SK-N-SH treated with all-trans-retinoic acid at 6 μM for 48 hours (cell line): ENCODE results near the gene DNASE1L2.

Experiments used
- ATAC-seq: fragments of 200-7000 bp; cut with Tn5 transposase; 3 replicates; pipeline ENCODE4 v1.9.1; 2020; ENCODE audit warnings: mild to moderate bottlenecking, moderate library complexity
- ARNTL ChIP-seq: fragments of 450-650 bp; formaldehyde crosslinking; IDR thresholded peaks from 2 replicates; pipeline ENCODE4 v1.5.0; 2020; ENCODE audit warnings: low read depth, mild to moderate bottlenecking, moderate library complexity, borderline replicate concordance
- BACH2 ChIP-seq: fragments of 250-450 bp; sonication (Bioruptor Pico); IDR thresholded peaks from 2 replicates; pipeline ENCODE4 v1.9.0; 2021; ENCODE audit warnings: mild to moderate bottlenecking, borderline replicate concordance
- CSDC2 ChIP-seq: fragments of 250-450 bp; sonication (Bioruptor Pico); IDR thresholded peaks from 2 replicates; pipeline ENCODE4 v1.5.0; 2020; ENCODE audit warnings: mild to moderate bottlenecking, moderate library complexity
- ESRRG ChIP-seq: fragments of 250-450 bp; sonication (Bioruptor Pico); IDR thresholded peaks from 2 replicates; pipeline ENCODE4 v1.6.1; 2021; ENCODE audit warnings: mild to moderate bottlenecking
- GLIS3 ChIP-seq: fragments of 250-450 bp; sonication (Bioruptor Pico); IDR thresholded peaks from 2 replicates; pipeline ENCODE4 v1.5.0; 2020; ENCODE audit warnings: mild to moderate bottlenecking, moderate library complexity
- ISL1 ChIP-seq: fragments of 250-450 bp; sonication (Bioruptor Pico); IDR thresholded peaks from 2 replicates; pipeline ENCODE4 v2.1.2; 2022; ENCODE audit warnings: mild to moderate bottlenecking, moderate library complexity
- OSR1 ChIP-seq: fragments of 250-450 bp; sonication (Bioruptor Pico); IDR thresholded peaks from 2 replicates; pipeline ENCODE4 v1.8.0; 2022; ENCODE audit warnings: moderate library complexity, mild to moderate bottlenecking, inconsistent platforms
- PPARA ChIP-seq: fragments of 250-450 bp; sonication (Bioruptor Pico); IDR thresholded peaks from 2 replicates; pipeline ENCODE4 v1.5.0; 2020; ENCODE audit warnings: mild to moderate bottlenecking, borderline replicate concordance
- RARB ChIP-seq: fragments of 250-450 bp; sonication (Bioruptor Pico); IDR thresholded peaks from 2 replicates; pipeline ENCODE4 v1.8.0; 2021; ENCODE audit warnings: mild to moderate bottlenecking, moderate library complexity
- SNAI2 ChIP-seq: fragments of 250-450 bp; sonication (Bioruptor Pico); IDR thresholded peaks from 2 replicates; pipeline ENCODE4 v1.5.0; 2020; ENCODE audit warnings: mild to moderate bottlenecking, moderate library complexity
- TCF4 ChIP-seq: fragments of 250-450 bp; sonication (Bioruptor Pico); IDR thresholded peaks from 2 replicates; pipeline ENCODE4 v1.8.0; 2021; ENCODE audit warnings: mild to moderate bottlenecking, moderate library complexity, borderline replicate concordance
- TOX ChIP-seq: fragments of 250-450 bp; sonication (Bioruptor Pico); IDR thresholded peaks from 2 replicates; pipeline ENCODE4 v1.8.0; 2021; ENCODE audit warnings: mild to moderate bottlenecking, moderate library complexity, borderline replicate concordance
- ZC3H10 ChIP-seq: fragments of 250-450 bp; sonication (Bioruptor Pico); IDR thresholded peaks from 2 replicates; pipeline ENCODE4 v1.5.1; 2021; ENCODE audit warnings: mild to moderate bottlenecking, moderate library complexity
- ZFP3 ChIP-seq: fragments of 250-450 bp; sonication (Bioruptor Pico); IDR thresholded peaks from 2 replicates; pipeline ENCODE4 v1.5.0; 2020; ENCODE audit warnings: mild to moderate bottlenecking, moderate library complexity
- ZFP30 ChIP-seq: fragments of 450-650 bp; formaldehyde crosslinking; IDR thresholded peaks from 2 replicates; pipeline ENCODE4 v1.5.0; 2022; ENCODE audit warnings: mild to moderate bottlenecking, moderate library complexity
- ZNF565 ChIP-seq: fragments of 450-650 bp; formaldehyde crosslinking; conservative IDR thresholded peaks from 2 replicates; pipeline ENCODE4 v1.5.0; 2020; ENCODE audit warnings: low read depth, mild to moderate bottlenecking, moderate library complexity
- ZNF70 ChIP-seq: fragments of 450-650 bp; formaldehyde crosslinking; IDR thresholded peaks from 2 replicates; pipeline ENCODE4 v1.5.0; 2020; ENCODE audit warnings: mild to moderate bottlenecking, moderate library complexity
- ZNF8 ChIP-seq: fragments of 450-650 bp; formaldehyde crosslinking; IDR thresholded peaks from 2 replicates; pipeline ENCODE4 v1.5.0; 2020; ENCODE audit warnings: mild to moderate bottlenecking, moderate library complexity
- TF ChIP-seq, protein P1 (sequence below): fragments of 250-450 bp; sonication (Bioruptor Pico); IDR thresholded peaks from 2 replicates; pipeline ENCODE4 v1.8.0; 2020; ENCODE audit warnings: mild to moderate bottlenecking, moderate library complexity, borderline replicate concordance
- TF ChIP-seq, protein P2 (sequence below): fragments of 250-450 bp; sonication (Bioruptor Pico); IDR thresholded peaks from 2 replicates; pipeline ENCODE4 v1.5.0; 2020; ENCODE audit warnings: mild to moderate bottlenecking, moderate library complexity
- TF ChIP-seq, protein P3 (sequence below): fragments of 250-450 bp; sonication (Bioruptor Pico); IDR thresholded peaks from 2 replicates; pipeline ENCODE4 v1.5.1; 2020; ENCODE audit warnings: low read depth, mild to moderate bottlenecking, moderate library complexity

The DNASE1L2 gene, protein sequence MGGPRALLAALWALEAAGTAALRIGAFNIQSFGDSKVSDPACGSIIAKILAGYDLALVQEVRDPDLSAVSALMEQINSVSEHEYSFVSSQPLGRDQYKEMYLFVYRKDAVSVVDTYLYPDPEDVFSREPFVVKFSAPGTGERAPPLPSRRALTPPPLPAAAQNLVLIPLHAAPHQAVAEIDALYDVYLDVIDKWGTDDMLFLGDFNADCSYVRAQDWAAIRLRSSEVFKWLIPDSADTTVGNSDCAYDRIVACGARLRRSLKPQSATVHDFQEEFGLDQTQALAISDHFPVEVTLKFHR

DNA sequence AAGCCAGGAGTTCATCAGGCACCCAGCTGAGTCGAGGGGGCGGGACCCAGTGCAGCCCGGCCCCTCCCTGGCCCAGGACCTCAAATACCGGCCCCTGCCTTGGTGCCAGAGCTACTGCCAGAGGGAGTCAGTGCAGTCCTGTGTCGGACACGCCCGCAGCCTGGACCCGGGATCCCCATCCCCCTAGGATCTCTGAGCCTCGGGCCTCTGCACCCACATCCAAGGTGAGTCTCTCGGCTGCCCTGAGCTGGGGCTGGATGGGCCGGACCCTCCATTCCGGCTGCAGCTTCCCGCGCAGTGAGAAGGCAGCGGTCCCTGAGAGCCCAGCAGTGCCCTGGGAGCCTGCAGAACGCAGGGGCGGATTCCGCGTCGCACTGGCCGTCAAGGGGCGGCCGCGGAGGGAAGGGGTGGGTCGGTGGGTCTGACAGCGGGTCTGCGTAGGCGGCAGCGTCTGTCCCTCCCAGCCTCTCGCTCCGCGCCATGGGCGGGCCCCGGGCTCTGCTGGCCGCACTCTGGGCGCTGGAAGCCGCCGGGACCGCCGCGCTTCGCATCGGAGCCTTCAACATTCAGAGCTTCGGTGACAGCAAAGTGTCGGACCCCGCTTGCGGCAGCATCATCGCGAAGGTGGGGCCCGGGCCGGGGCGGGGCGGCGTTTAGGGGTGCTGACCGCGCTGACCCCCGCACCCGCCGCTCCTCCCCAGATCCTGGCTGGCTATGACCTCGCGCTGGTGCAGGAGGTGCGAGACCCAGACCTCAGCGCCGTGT, at the start of gene DNASE1L2:
Gene DNASE1L2, plus strand, starts transcription at position 108 of the 765 bp plus-strand sequence. Its CDS starts 373 bp downstream, at position 481.
- TF ChIP-seq ZNF565 (CRISPR knock-in tag) (no peak), ZNF70 (CRISPR knock-in tag) (no peak)
- TF ChIP-seq, protein P1, sequence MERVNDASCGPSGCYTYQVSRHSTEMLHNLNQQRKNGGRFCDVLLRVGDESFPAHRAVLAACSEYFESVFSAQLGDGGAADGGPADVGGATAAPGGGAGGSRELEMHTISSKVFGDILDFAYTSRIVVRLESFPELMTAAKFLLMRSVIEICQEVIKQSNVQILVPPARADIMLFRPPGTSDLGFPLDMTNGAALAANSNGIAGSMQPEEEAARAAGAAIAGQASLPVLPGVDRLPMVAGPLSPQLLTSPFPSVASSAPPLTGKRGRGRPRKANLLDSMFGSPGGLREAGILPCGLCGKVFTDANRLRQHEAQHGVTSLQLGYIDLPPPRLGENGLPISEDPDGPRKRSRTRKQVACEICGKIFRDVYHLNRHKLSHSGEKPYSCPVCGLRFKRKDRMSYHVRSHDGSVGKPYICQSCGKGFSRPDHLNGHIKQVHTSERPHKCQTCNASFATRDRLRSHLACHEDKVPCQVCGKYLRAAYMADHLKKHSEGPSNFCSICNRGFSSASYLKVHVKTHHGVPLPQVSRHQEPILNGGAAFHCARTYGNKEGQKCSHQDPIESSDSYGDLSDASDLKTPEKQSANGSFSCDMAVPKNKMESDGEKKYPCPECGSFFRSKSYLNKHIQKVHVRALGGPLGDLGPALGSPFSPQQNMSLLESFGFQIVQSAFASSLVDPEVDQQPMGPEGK (CRISPR knock-in tag) = no peak
- peak; percentile 50 for ATAC-seq

DNA sequence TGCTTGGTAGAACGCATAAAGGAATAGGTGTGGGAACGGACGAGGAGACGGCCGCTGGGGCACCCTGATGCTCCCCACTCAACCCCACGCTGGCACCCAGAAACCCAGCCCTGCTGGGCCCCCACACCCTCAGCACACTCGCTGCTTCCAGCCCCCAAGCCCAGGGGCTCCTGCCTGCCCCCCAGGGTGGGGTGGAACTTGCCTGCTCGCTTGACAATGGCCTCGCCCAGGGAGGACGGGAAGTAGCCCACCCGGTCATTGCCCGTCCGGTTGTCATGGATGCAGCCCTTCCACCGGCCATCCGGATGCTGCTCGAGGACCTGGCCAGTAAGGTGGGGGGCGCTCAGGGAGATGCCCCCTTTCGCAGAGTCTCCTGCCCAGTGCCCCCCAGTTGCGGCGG, 49.7 kb upstream of the DNASE1L2 start:
- TF ChIP-seq, protein P1 (CRISPR knock-in tag) = no peak
- TF ChIP-seq ESRRG (CRISPR knock-in tag) = no peak
- TF ChIP-seq SNAI2 (CRISPR knock-in tag) = no peak
- no peak for TF ChIP-seq BACH2 (CRISPR knock-in tag)
- no peak for TF ChIP-seq CSDC2 (CRISPR knock-in tag)
- no peak for TF ChIP-seq ISL1 (CRISPR knock-in tag)
- TF ChIP-seq TCF4 (CRISPR knock-in tag) = no peak
- TF ChIP-seq ZNF8 (CRISPR knock-in tag) = no peak
- no peak for TF ChIP-seq ARNTL (CRISPR knock-in tag)
- no peak for TF ChIP-seq ZNF70 (CRISPR knock-in tag)
- no peak for TF ChIP-seq RARB
- TF ChIP-seq ZFP3 (CRISPR knock-in tag) = no peak
- no peak for ATAC-seq

DNA sequence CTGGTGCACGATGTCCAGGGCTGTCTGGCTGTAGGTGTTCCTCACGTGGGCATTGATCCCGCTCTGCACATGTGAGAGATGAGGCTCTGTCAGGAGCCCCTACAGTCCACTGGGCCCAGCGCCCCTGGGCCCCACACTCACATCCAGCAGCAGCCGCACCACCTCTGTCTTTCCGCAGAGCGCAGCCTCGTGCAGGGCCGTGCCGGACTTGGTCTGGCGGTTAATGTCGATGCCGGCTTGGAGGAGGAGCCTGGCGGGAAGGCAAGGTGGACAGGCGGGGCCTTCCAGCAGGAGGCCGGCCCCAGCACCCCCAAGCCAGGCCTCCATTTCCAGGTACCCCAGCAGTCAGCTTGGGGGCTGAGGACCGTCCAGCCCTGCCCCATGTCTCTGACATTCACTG, 49.0 kb upstream of the DNASE1L2 start:
- no peak for ATAC-seq
- no peak for TF ChIP-seq GLIS3
- TF ChIP-seq, protein P1 (CRISPR knock-in tag) = no peak

DNA sequence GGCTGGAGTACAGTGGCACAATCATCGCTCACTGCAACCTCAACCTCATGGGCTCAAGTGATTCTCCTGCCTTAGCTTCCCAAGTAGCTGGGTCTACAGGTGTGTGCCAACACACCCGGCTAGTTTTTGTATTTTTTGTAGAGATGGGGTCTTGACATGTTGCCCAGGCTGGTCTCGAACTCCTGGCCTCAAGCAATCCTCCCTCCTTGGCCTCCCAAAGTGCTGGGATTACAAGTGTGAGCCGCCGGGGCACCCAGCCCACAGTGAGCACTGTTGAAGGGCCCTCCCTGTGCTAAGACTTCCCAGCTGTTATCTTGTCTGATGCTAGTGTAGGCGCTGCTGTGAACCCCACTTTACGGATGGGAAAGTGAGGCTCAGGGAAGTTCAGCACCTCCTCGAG, 47.8 kb upstream of the DNASE1L2 start:
- no peak for ATAC-seq
- TF ChIP-seq RARB (no peak), ZNF565 (CRISPR knock-in tag) (no peak), ZNF8 (CRISPR knock-in tag) (no peak), TOX (CRISPR knock-in tag) (no peak), ARNTL (CRISPR knock-in tag) (no peak), SNAI2 (CRISPR knock-in tag) (no peak), PPARA (CRISPR knock-in tag) (no peak), OSR1 (no peak), CSDC2 (CRISPR knock-in tag) (no peak), ESRRG (CRISPR knock-in tag) (no peak), TCF4 (CRISPR knock-in tag) (no peak), ZFP30 (CRISPR knock-in tag) (no peak), ZC3H10 (CRISPR knock-in tag) (no peak), ZNF70 (CRISPR knock-in tag) (no peak)
- TF ChIP-seq, protein P1 (CRISPR knock-in tag) = no peak
- TF ChIP-seq, protein P2, sequence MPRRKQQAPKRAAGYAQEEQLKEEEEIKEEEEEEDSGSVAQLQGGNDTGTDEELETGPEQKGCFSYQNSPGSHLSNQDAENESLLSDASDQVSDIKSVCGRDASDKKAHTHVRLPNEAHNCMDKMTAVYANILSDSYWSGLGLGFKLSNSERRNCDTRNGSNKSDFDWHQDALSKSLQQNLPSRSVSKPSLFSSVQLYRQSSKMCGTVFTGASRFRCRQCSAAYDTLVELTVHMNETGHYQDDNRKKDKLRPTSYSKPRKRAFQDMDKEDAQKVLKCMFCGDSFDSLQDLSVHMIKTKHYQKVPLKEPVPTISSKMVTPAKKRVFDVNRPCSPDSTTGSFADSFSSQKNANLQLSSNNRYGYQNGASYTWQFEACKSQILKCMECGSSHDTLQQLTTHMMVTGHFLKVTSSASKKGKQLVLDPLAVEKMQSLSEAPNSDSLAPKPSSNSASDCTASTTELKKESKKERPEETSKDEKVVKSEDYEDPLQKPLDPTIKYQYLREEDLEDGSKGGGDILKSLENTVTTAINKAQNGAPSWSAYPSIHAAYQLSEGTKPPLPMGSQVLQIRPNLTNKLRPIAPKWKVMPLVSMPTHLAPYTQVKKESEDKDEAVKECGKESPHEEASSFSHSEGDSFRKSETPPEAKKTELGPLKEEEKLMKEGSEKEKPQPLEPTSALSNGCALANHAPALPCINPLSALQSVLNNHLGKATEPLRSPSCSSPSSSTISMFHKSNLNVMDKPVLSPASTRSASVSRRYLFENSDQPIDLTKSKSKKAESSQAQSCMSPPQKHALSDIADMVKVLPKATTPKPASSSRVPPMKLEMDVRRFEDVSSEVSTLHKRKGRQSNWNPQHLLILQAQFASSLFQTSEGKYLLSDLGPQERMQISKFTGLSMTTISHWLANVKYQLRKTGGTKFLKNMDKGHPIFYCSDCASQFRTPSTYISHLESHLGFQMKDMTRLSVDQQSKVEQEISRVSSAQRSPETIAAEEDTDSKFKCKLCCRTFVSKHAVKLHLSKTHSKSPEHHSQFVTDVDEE (CRISPR knock-in tag) = no peak
- TF ChIP-seq, protein P3, sequence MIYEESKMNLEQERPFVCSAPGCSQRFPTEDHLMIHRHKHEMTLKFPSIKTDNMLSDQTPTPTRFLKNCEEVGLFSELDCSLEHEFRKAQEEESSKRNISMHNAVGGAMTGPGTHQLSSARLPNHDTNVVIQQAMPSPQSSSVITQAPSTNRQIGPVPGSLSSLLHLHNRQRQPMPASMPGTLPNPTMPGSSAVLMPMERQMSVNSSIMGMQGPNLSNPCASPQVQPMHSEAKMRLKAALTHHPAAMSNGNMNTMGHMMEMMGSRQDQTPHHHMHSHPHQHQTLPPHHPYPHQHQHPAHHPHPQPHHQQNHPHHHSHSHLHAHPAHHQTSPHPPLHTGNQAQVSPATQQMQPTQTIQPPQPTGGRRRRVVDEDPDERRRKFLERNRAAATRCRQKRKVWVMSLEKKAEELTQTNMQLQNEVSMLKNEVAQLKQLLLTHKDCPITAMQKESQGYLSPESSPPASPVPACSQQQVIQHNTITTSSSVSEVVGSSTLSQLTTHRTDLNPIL (CRISPR knock-in tag) = no peak
